ENCODE measurements around the gene GSG1L2.

Gene GSG1L2

DNA sequence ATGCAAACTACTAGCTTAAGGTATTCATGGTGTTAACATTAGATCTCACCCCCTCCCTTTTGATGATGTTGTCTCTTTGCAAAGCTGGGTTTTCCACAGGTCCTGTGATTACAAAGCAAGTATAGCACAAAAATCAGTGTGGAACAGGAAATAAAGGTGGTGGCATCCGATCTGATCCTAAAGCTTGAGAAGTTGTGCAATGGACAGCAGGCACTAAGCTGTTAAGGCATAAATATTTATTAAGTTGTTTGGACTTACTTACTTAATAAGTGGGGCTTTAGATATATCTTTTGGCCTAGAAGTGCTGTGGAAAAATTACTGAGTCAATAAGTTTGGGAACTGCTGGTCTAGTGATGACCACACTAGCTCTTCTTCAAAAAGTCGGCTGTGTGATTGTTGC lies 8.8 kb upstream of the GSG1L2 start:
- Histone ChIP-seq H3K27ac (no peak overlapping the region), H3K9ac (ENCODE audit: insufficient read length) (no peak overlapping the region), H3K4me3 (no peak overlapping the region), H3K36me3 (ENCODE audit: insufficient read depth, low read length) (no peaks in the 10 kb centered on the region), H3K9me3 (ENCODE audit: low read depth, low read length) (no peaks in the 10 kb centered on the region)
- DNase-seq (ENCODE audit: low read depth, low spot score): no peak
- TF ChIP-seq FOXP2 (optimal IDR thresholded peaks at IDR 0.05; ENCODE audit: control extremely low read depth, extremely low read length, insufficient read depth) (no peak), EZH2 (IDR thresholded peaks at IDR 0.05) (no peak), POLR2AphosphoS5 (IDR thresholded peaks at IDR 0.05; ENCODE audit: borderline replicate concordance, low read depth, low read length) (no peak)

DNA sequence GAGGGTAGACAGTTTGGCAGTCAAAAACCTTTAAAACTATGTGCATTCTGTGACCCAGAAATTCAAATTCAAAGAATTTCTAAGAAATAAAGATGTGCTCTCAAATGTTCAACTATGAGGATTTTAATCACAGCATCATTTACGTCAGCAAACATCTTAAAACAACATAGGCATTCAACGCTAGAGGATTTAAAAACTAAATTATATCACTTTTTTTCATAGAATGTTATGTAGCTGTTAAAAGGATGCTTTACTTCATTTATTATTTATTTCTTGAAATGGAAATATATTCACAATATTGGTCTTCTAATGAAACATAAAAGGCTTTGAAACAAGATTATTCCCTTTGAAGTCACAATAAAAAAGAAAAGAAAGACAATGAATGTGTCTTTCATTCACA lies 7.5 kb upstream of the GSG1L2 start:
- Histone ChIP-seq H3K27ac (no peak overlapping the region), H3K9me3 (ENCODE audit: low read depth, low read length) (no peaks in the 10 kb centered on the region), H3K9ac (ENCODE audit: insufficient read length) (no peak overlapping the region), H3K4me3 (no peak overlapping the region), H3K36me3 (ENCODE audit: insufficient read depth, low read length) (no peaks in the 10 kb centered on the region)
- TF ChIP-seq POLR2AphosphoS5 (IDR thresholded peaks at IDR 0.05; ENCODE audit: borderline replicate concordance, low read depth, low read length) (no peak), EZH2 (IDR thresholded peaks at IDR 0.05) (no peak), FOXP2 (optimal IDR thresholded peaks at IDR 0.05; ENCODE audit: control extremely low read depth, extremely low read length, insufficient read depth) (no peak)
- DNase-seq (ENCODE audit: low read depth, low spot score): no peak

DNA sequence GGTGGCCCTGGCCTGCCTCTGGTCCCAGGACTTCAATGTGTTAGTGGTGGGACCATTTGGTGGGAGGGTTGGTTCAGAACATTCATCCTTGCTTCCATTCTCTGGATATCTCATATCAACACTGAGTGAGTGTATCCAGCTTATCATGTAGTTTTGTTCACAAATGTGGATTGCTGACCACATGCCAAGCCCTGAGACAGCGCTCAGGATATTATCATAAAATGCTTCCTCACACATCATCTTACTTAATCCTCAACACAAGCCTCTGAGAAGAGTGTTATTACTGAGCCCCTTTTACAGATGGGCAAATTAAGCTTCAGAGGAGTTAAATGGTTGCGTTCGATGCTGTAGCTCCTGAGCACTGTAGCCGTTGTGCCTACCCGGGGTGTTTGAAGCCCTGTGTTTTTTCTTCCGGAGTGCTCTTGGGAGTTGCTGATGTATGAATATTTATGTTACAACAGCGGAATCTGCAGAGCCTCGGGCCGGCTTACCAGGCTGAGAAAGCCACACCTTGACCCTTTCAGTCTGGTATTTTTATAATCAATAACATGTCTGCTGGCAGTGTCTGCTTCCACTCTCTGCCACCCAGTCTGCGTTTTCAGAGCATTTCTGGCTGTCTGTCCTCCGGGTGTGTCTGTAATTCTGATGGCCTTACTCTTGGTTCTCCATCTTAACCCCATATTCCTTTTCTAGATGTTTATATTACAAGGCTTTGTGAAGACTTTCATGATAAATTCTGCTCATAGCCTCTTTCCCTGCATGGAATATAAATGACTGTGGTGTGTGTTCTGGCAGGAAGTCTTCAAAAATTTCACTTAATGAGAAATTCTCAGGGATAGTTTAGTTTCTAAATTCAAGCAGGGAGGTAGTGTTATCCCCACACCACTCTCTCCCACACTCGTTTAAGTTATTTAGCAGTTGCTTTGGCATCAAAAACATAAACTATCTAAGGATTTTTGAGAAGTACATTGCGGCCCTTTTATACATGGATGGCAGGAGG lies 6.7 kb upstream of the GSG1L2 start:
- no peak overlapping the region for H3K9ac ChIP-seq (ENCODE audit: insufficient read length)
- no peak overlapping the region for H3K4me3 ChIP-seq
- no peak for DNase-seq (ENCODE audit: low read depth, low spot score)
- H3K36me3 ChIP-seq (ENCODE audit: insufficient read depth, low read length): no peaks in the 10 kb centered on the region
- H3K27ac ChIP-seq: no peak overlapping the region
- no peak for TF ChIP-seq EZH2 (IDR thresholded peaks at IDR 0.05)
- no peak for TF ChIP-seq POLR2AphosphoS5 (IDR thresholded peaks at IDR 0.05; ENCODE audit: borderline replicate concordance, low read depth, low read length)
- no peak for TF ChIP-seq FOXP2 (optimal IDR thresholded peaks at IDR 0.05; ENCODE audit: control extremely low read depth, extremely low read length, insufficient read depth)
- H3K9me3 ChIP-seq (ENCODE audit: low read depth, low read length): no peaks in the 10 kb centered on the region

DNA sequence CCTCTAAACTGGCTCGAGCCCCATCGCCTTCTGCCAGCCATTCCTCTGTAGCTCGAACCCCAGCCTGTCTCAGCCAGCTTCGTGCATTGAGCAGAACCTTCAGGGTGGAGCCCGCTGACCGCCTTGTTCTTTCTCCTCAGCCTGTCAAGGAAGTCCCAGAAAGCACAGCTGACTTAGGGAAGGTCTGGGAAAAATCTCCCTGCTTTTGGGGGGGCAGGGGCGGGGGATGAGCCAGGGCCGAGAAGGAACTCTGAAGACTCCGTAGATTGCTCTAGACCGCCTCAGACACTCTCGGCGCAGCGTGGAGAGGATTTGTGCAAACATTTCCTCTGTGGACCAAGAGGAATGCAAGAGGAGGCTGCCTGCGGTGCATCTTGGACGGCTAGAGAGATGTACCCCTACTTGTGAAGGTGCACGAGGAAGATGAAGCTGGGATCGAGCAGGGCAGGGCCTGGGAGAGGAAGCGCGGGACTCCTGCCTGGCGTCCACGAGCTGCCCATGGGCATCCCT lies 3.8 kb upstream of the GSG1L2 start, which contains the start of gene GLP2R:
Gene GLP2R (plus strand): TSS at position 284 of the 510 bp plus-strand sequence. CDS start 140 bp downstream, at position 424.
- no peaks in the 10 kb centered on the region for H3K36me3 ChIP-seq (ENCODE audit: insufficient read depth, low read length)
- no peak for DNase-seq (ENCODE audit: low read depth, low spot score)
- no peak for TF ChIP-seq EZH2 (IDR thresholded peaks at IDR 0.05)
- TF ChIP-seq FOXP2 (optimal IDR thresholded peaks at IDR 0.05; ENCODE audit: control extremely low read depth, extremely low read length, insufficient read depth): no peak
- no peak for TF ChIP-seq POLR2AphosphoS5 (IDR thresholded peaks at IDR 0.05; ENCODE audit: borderline replicate concordance, low read depth, low read length)
- no peaks in the 10 kb centered on the region for H3K9me3 ChIP-seq (ENCODE audit: low read depth, low read length)
- H3K27ac ChIP-seq: no peak within 1 kb of the TSS
- no peak within 1 kb of the TSS for H3K9ac ChIP-seq (ENCODE audit: insufficient read length)
- H3K4me3 ChIP-seq: no peak within 1 kb of the TSS

DNA sequence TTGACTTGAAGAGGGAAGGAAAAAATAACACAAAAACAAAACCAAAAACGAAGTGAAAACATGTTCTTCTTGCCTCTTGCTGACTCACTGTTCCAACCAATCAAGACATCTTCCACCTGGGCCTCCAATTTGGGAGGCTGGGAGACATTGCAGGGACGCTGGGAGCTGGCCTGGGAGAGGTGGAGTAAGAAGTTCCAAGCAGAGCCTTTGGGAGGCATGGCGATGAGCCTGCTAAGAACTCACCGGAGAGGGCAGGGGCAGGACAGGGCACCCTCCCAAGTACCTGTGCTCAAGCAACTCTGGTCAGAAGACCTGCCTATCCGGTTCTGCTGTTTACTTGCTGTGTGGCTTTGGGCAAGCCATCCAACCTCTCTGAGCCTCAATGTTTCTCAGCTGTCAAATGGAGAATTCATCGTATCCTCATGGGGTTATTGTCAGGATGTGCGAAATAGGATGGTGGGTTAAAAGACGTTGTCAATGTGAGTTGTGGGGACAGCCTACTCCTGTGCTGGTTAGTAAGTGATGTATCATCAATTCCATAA lies 3.0 kb upstream of the GSG1L2 start:
- H3K36me3 ChIP-seq (ENCODE audit: insufficient read depth, low read length): no peaks in the 10 kb centered on the region

DNA sequence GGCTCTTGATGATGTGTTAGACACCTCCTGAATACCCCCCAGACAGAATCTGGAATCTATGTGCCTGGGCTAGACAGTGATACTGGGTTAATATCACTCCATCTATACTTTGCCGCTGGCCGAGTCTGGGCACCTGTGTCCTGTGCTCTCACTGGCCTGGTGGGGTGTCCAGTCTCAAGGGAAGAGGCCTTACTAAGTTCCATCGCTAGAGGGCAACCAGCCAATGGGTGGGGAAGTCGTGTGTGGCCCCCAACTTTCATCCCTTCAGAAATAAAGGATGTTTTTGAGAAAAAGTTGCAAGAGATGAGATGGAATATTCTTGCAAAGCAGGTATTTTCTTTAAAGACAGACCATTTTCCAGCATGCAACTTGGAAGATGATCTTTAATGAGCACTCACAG lies 2.2 kb upstream of the GSG1L2 start:
- H3K27ac ChIP-seq: no peak overlapping the region
- DNase-seq (ENCODE audit: low read depth, low spot score): no peak
- no peak overlapping the region for H3K4me3 ChIP-seq
- H3K9ac ChIP-seq (ENCODE audit: insufficient read length): no peak overlapping the region
- no peaks in the 10 kb centered on the region for H3K36me3 ChIP-seq (ENCODE audit: insufficient read depth, low read length)
- H3K9me3 ChIP-seq (ENCODE audit: low read depth, low read length): no peaks in the 10 kb centered on the region
- TF ChIP-seq EZH2 (IDR thresholded peaks at IDR 0.05): no peak
- no peak for TF ChIP-seq FOXP2 (optimal IDR thresholded peaks at IDR 0.05; ENCODE audit: control extremely low read depth, extremely low read length, insufficient read depth)
- TF ChIP-seq POLR2AphosphoS5 (IDR thresholded peaks at IDR 0.05; ENCODE audit: borderline replicate concordance, low read depth, low read length): no peak

More for the DNA sequence above, 3.0 kb upstream of the GSG1L2 start:
- no peak for DNase-seq (ENCODE audit: low read depth, low spot score)
- H3K9ac ChIP-seq (ENCODE audit: insufficient read length): no peak overlapping the region
- TF ChIP-seq POLR2AphosphoS5 (IDR thresholded peaks at IDR 0.05; ENCODE audit: borderline replicate concordance, low read depth, low read length) (no peak), EZH2 (IDR thresholded peaks at IDR 0.05) (no peak), FOXP2 (optimal IDR thresholded peaks at IDR 0.05; ENCODE audit: control extremely low read depth, extremely low read length, insufficient read depth) (no peak)
- H3K27ac ChIP-seq: no peak overlapping the region
- H3K9me3 ChIP-seq (ENCODE audit: low read depth, low read length): no peaks in the 10 kb centered on the region
- H3K4me3 ChIP-seq: no peak overlapping the region

DNA sequence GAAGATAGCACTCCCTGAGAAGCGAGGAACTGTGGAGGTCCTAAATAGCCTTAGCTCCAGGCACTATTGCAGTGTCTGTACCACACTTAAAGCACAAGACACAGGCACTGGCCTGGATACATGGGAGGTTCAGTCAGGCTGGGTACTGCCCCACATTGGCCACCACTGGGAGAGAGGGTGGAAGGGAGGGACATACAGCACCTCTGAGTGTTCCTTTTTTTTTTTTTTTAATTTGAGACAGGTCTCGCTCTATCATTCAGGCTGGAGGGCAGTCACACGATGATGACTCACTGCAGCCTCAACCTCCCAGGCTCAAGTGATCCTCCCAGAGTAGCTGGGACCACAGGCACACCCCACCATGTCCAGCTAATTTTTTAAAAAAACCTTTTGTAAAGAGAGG lies 1.4 kb downstream of the GSG1L2 start:
- no peak for DNase-seq (ENCODE audit: low read depth, low spot score)
- H3K27ac ChIP-seq: no peak overlapping the region
- H3K4me3 ChIP-seq: no peak overlapping the region
- no peaks in the 10 kb centered on the region for H3K36me3 ChIP-seq (ENCODE audit: insufficient read depth, low read length)
- H3K9ac ChIP-seq (ENCODE audit: insufficient read length): no peak overlapping the region
- H3K9me3 ChIP-seq (ENCODE audit: low read depth, low read length): no peaks in the 10 kb centered on the region
- TF ChIP-seq EZH2 (IDR thresholded peaks at IDR 0.05) (no peak), FOXP2 (optimal IDR thresholded peaks at IDR 0.05; ENCODE audit: control extremely low read depth, extremely low read length, insufficient read depth) (no peak), POLR2AphosphoS5 (IDR thresholded peaks at IDR 0.05; ENCODE audit: borderline replicate concordance, low read depth, low read length) (no peak)

DNA sequence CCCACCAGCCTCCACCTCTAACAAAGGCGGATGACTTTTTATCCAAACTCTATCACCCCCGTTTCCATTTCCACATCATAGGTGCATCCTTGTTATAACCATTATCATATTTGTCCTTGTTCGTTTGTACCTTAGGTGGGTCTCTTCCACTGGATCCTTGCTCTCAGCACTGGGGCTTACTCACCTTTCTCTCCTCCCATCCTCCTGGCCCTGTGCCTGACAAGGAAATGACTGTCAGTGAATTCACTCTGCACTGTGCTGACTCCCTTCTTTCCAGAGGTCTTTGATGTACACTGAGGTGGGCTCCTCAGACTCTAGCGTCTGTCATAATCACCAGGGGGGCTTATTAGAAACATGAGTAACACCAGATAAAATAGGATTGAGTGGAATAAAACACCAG lies 3.1 kb downstream of the GSG1L2 start:
- H3K4me3 ChIP-seq: no peak overlapping the region
- TF ChIP-seq EZH2 (IDR thresholded peaks at IDR 0.05) (no peak), FOXP2 (optimal IDR thresholded peaks at IDR 0.05; ENCODE audit: control extremely low read depth, extremely low read length, insufficient read depth) (no peak), POLR2AphosphoS5 (IDR thresholded peaks at IDR 0.05; ENCODE audit: borderline replicate concordance, low read depth, low read length) (no peak)
- H3K9ac ChIP-seq (ENCODE audit: insufficient read length): no peak overlapping the region
- H3K27ac ChIP-seq: no peak overlapping the region
- H3K36me3 ChIP-seq (ENCODE audit: insufficient read depth, low read length): no peaks in the 10 kb centered on the region
- H3K9me3 ChIP-seq (ENCODE audit: low read depth, low read length): no peaks in the 10 kb centered on the region
- no peak for DNase-seq (ENCODE audit: low read depth, low spot score)
